ENCODE measurements around the gene THSD8. TPM values are rescaled to one million over a fixed set of nuclear protein-coding genes. Genes with fewer than 3 reads are reported as not detected.

THSD8 gene
- total RNA-seq, 1 donor from 2014 or later: 14.2 TPM

DNA sequence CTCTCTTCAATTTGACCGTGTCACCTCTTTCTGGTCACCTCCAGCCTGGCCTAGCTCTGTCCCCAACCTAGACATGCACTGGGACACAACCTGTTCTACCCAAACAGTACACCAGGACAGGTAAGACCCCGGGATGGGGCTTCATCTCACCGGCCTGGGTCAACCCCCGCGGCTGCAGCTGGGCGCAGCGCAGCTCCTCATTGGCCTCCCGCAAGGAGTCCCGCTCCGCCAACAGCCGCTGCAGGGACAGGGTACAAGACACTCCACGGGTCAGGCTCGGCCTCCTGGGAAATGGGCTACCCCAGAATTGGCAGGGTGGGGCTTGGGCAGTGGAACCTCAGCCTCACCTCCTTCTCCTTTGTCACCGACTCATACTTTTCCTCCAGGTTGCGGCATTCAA is 34.2 kb upstream of the THSD8 start:
- Mint-ChIP-seq H3K4me3 (ENCODE audit: unreplicated experiment) (no peak overlapping the region), H3K36me3 (ENCODE audit: low read depth, unreplicated experiment) (peaks cover 12% of the 10 kb centered on the region), H3K27me3 (ENCODE audit: unreplicated experiment) (peaks cover 23% of the 10 kb centered on the region), H3K9me3 (ENCODE audit: unreplicated experiment) (no peaks in the 10 kb centered on the region), H3K4me1 (ENCODE audit: unreplicated experiment) (peaks cover 3% of the 10 kb centered on the region), H3K27ac (ENCODE audit: unreplicated experiment) (no peak overlapping the region)
- TF ChIP-seq, protein P1, sequence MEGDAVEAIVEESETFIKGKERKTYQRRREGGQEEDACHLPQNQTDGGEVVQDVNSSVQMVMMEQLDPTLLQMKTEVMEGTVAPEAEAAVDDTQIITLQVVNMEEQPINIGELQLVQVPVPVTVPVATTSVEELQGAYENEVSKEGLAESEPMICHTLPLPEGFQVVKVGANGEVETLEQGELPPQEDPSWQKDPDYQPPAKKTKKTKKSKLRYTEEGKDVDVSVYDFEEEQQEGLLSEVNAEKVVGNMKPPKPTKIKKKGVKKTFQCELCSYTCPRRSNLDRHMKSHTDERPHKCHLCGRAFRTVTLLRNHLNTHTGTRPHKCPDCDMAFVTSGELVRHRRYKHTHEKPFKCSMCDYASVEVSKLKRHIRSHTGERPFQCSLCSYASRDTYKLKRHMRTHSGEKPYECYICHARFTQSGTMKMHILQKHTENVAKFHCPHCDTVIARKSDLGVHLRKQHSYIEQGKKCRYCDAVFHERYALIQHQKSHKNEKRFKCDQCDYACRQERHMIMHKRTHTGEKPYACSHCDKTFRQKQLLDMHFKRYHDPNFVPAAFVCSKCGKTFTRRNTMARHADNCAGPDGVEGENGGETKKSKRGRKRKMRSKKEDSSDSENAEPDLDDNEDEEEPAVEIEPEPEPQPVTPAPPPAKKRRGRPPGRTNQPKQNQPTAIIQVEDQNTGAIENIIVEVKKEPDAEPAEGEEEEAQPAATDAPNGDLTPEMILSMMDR (IDR thresholded peaks at IDR 0.05; ENCODE audit: unreplicated experiment): no peak
- DNase-seq (ENCODE audit: low spot score): no peak

GRCh38 chr19:12769689-12770088 is 32.2 kb upstream of the THSD8 start:
- TF ChIP-seq, protein P1 (IDR thresholded peaks at IDR 0.05; ENCODE audit: unreplicated experiment): no peak
- Mint-ChIP-seq H3K9me3 (ENCODE audit: unreplicated experiment) (no peaks in the 10 kb centered on the region), H3K27ac (ENCODE audit: unreplicated experiment) (no peak overlapping the region), H3K4me1 (ENCODE audit: unreplicated experiment) (peaks cover 3% of the 10 kb centered on the region), H3K36me3 (ENCODE audit: low read depth, unreplicated experiment) (peaks cover 12% of the 10 kb centered on the region), H3K4me3 (ENCODE audit: unreplicated experiment) (peak overlapping the region; percentile 32), H3K27me3 (ENCODE audit: unreplicated experiment) (peaks cover 26% of the 10 kb centered on the region)
- no peak for DNase-seq (ENCODE audit: low spot score)

DNA sequence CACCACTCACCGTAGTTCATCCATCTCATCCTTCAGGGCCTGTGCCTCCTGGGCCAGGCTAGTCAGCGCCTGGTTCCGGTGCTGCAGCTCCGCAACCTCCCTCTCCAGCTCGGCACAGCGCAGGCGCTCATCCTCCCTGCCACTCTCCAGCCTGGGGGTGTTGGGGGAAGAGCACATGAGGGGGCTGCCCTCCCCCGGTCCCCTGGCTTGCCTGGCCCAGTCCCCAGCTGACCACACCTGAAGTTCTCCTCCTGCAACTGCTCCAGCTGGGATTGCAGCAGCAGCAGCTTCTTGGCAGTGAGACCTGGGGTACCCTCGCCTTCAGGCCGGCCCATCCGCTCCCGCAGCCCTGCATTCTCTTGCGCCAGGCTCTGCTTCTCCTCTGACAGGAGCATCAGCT is 30.9 kb upstream of the THSD8 start:
- H3K36me3 Mint-ChIP-seq (ENCODE audit: low read depth, unreplicated experiment): peaks cover 6% of the 10 kb centered on the region
- TF ChIP-seq, protein P1 (IDR thresholded peaks at IDR 0.05; ENCODE audit: unreplicated experiment): no peak
- H3K4me1 Mint-ChIP-seq (ENCODE audit: unreplicated experiment): peaks cover 3% of the 10 kb centered on the region
- H3K27me3 Mint-ChIP-seq (ENCODE audit: unreplicated experiment): peaks cover 19% of the 10 kb centered on the region
- H3K9me3 Mint-ChIP-seq (ENCODE audit: unreplicated experiment): no peaks in the 10 kb centered on the region
- no peak for DNase-seq (ENCODE audit: low spot score)
- H3K4me3 Mint-ChIP-seq (ENCODE audit: unreplicated experiment): no peak overlapping the region
- no peak overlapping the region for H3K27ac Mint-ChIP-seq (ENCODE audit: unreplicated experiment)

- peaks cover 17% of the 10 kb centered on the region for H3K27me3 Mint-ChIP-seq (ENCODE audit: unreplicated experiment)
- H3K4me1 Mint-ChIP-seq (ENCODE audit: unreplicated experiment): peaks cover 3% of the 10 kb centered on the region
- no peak for DNase-seq (ENCODE audit: low spot score)
- H3K27ac Mint-ChIP-seq (ENCODE audit: unreplicated experiment): no peak overlapping the region
- peaks cover 6% of the 10 kb centered on the region for H3K36me3 Mint-ChIP-seq (ENCODE audit: low read depth, unreplicated experiment)
- H3K4me3 Mint-ChIP-seq (ENCODE audit: unreplicated experiment): no peak overlapping the region
- H3K9me3 Mint-ChIP-seq (ENCODE audit: unreplicated experiment): no peaks in the 10 kb centered on the region
- TF ChIP-seq, protein P1 (IDR thresholded peaks at IDR 0.05; ENCODE audit: unreplicated experiment): no peak
Measured at GRCh38 chr19:12772323-12772722, 29.5 kb upstream of the THSD8 start.

- peaks cover 6% of the 10 kb centered on the region for H3K4me1 Mint-ChIP-seq (ENCODE audit: unreplicated experiment)
- no peaks in the 10 kb centered on the region for H3K9me3 Mint-ChIP-seq (ENCODE audit: unreplicated experiment)
- H3K27me3 Mint-ChIP-seq (ENCODE audit: unreplicated experiment): peaks cover 18% of the 10 kb centered on the region
- TF ChIP-seq, protein P1 (IDR thresholded peaks at IDR 0.05; ENCODE audit: unreplicated experiment): no peak
- H3K27ac Mint-ChIP-seq (ENCODE audit: unreplicated experiment): no peak overlapping the region
- H3K36me3 Mint-ChIP-seq (ENCODE audit: low read depth, unreplicated experiment): peaks cover 6% of the 10 kb centered on the region
- DNase-seq (ENCODE audit: low spot score): no peak
- peak overlapping the region; percentile 50 for H3K4me3 Mint-ChIP-seq (ENCODE audit: unreplicated experiment)
Measured at GRCh38 chr19:12773571-12773970, 28.3 kb upstream of the THSD8 start.

Measured in endothelial cell (in vitro differentiated cells).